HCT116 (cell line): ENCODE data around the gene RHOG. TPM values are rescaled to one million over a fixed set of nuclear protein-coding genes. Genes with fewer than 3 reads are reported as not detected.
A peak's percentile ranks its signal among the peaks of the same experiment; 100 is the strongest.

Source experiments
- ATAC-seq: fragments of 200-7000 bp; cut with Tn5 transposase; 2 replicates; pipeline ENCODE4 v1.9.1; 2020; ENCODE audit warnings: mild to moderate bottlenecking, moderate library complexity
- BruUV-seq: library from RNA; stranded (reverse); fragments of 400-500 nt; replicated peaks from 2 replicates; lab custom pipeline; 2021; lab: Mats Ljungman, UMichigan
- CTCF ChIA-PET: fragments of 300-600 bp; sonication (Branson Sonifier 250); formaldehyde crosslinking; loops from one replicate; lab custom pipeline; 2021; ENCODE audit warnings: antibody characterized with exemption; lab: Charles Lee
- POLR2A ChIA-PET: fragments of 300-600, 350-600 bp; sonication (Branson Sonifier 250); formaldehyde crosslinking; loops from one replicate; lab custom pipeline; 2021; ENCODE audit warnings: antibody characterized with exemption; lab: Charles Lee
- RAD21 ChIA-PET, 2 experiments: fragments of 300-600 bp; sonication (Branson Sonifier 250); formaldehyde crosslinking; loops; one replicate each; lab custom pipeline; 2023; ENCODE audit warnings: low total read pairs in 2 of 2; ENCODE audit not compliant: uncharacterized antibody in 2 of 2, unreplicated experiment in 2 of 2, low non-redundant PET in 1 of 2; lab: Charles Lee
- DNase-seq: peaks from one replicate; pipeline ENCODE4 v3.0.0-alpha.2; 2010; ENCODE audit warnings: low read depth, low spot score
- H2AFZ ChIP-seq: fragments of 200-600 bp; shearing (Covaris generic), sonication (generic); 2 replicates; pipeline ENCODE4 v1.6.1; 2017; ENCODE audit warnings: low read depth, mixed run types, mixed read lengths, antibody characterized with exemption, low read length; ENCODE audit not compliant: poor library complexity, severe bottlenecking
- H3K27ac ChIP-seq: 2 replicates; pipeline ENCODE4 v1.5.1; 2012; ENCODE audit warnings: low read depth, low read length
- H3K27me3 ChIP-seq: fragments of 200-600 bp; sonication (generic); 2 replicates; pipeline ENCODE4 v1.6.1; 2016; ENCODE audit warnings: mixed run types, low read length, mixed read lengths; ENCODE audit not compliant: insufficient read depth
- H3K36me3 ChIP-seq, 2 experiments: fragments of 200-500 bp in 1 of 2; fragments of 200-600 bp in 1 of 2; sonication (Bioruptor generic) in 1 of 2; sonication (generic) in 1 of 2; 2 replicates each; pipeline versions ENCODE4 v1.5.1 to v1.6.1; 2014 to 2016; ENCODE audit warnings: low read length in 2 of 2, inconsistent platforms in 1 of 2, mixed read lengths in 1 of 2, mixed run types in 1 of 2; ENCODE audit not compliant: insufficient read depth in 2 of 2, control insufficient read depth in 1 of 2
- H3K4me1 ChIP-seq, 2 experiments: fragments of 200-600 bp in 1 of 2; sonication (generic) in 1 of 2; 2 replicates each; pipeline versions ENCODE4 v1.5.1 to v1.6.1; 2012 to 2017; ENCODE audit warnings: low read length in 2 of 2, inconsistent platforms in 1 of 2, mild to moderate bottlenecking in 1 of 2, mixed read lengths in 1 of 2, mixed run types in 1 of 2, moderate library complexity in 1 of 2; ENCODE audit not compliant: insufficient read depth in 2 of 2, control insufficient read depth in 1 of 2
- H3K4me2 ChIP-seq: fragments of 200-600 bp; sonication (generic); 2 replicates; pipeline ENCODE4 v1.6.1; 2017; ENCODE audit warnings: mixed run types, low read length, mixed read lengths
- H3K4me3 ChIP-seq, 2 experiments: fragments of 200-600 bp in 1 of 2; sonication (generic) in 1 of 2; replicated peaks in 1 of 2; 2 replicates each; pipeline ENCODE4 v1.5.1; 2011 to 2016; ENCODE audit warnings: low read length in 2 of 2, control low read depth in 1 of 2, low read depth in 1 of 2, mild to moderate bottlenecking in 1 of 2, mixed read lengths in 1 of 2, mixed run types in 1 of 2
- H3K79me2 ChIP-seq: fragments of 200-600 bp; sonication (generic); 2 replicates; pipeline ENCODE4 v1.6.1; 2017; ENCODE audit warnings: mild to moderate bottlenecking, mixed run types, low read length, moderate library complexity, mixed read lengths; ENCODE audit not compliant: insufficient read depth
- H3K9ac ChIP-seq: fragments of 200-600 bp; sonication (generic); 2 replicates; pipeline ENCODE4 v1.6.1; 2016; ENCODE audit warnings: low read length, mixed read lengths
- H3K9me2 ChIP-seq: fragments of 200-600 bp; sonication (generic), shearing (Covaris generic); 2 replicates; pipeline ENCODE4 v1.6.1; 2017; ENCODE audit warnings: mixed run types, mild to moderate bottlenecking, moderate library complexity; ENCODE audit not compliant: insufficient read depth
- H3K9me3 ChIP-seq, 2 experiments: fragments of 200-500 bp in 1 of 2; fragments of 200-600 bp in 1 of 2; sonication (Bioruptor generic) in 1 of 2; sonication (generic) in 1 of 2; 2 replicates each; pipeline ENCODE4 v1.6.1; 2014 to 2017; ENCODE audit warnings: low read length in 2 of 2, mixed read lengths in 2 of 2, inconsistent platforms in 1 of 2, low read depth in 1 of 2, mild to moderate bottlenecking in 1 of 2, mixed run types in 1 of 2, moderate library complexity in 1 of 2; ENCODE audit not compliant: control insufficient read depth in 1 of 2, insufficient read depth in 1 of 2
- H4K20me1 ChIP-seq: fragments of 200-600 bp; sonication (generic), shearing (Covaris generic); 2 replicates; pipeline ENCODE4 v1.6.1; 2017; ENCODE audit warnings: mixed run types, mild to moderate bottlenecking, moderate library complexity; ENCODE audit not compliant: insufficient read depth
- CTCF ChIP-seq, 3 experiments: fragments of 200-600 bp in 1 of 3; sonication (generic) in 1 of 3; IDR thresholded peaks in 2 of 3; conservative IDR thresholded peaks in 1 of 3; 2 replicates each; pipeline ENCODE4 v1.5.1; 2012 to 2017; ENCODE audit warnings: low read depth in 2 of 3, low read length in 2 of 3, antibody characterized with exemption in 1 of 3, borderline replicate concordance in 1 of 3, control low read depth in 1 of 3, mild to moderate bottlenecking in 1 of 3, mixed read lengths in 1 of 3, mixed run types in 1 of 3, moderate library complexity in 1 of 3; ENCODE audit not compliant: insufficient read depth in 1 of 3
- ELF1 ChIP-seq: IDR thresholded peaks from 2 replicates; pipeline ENCODE4 v1.6.1; 2012; ENCODE audit warnings: low read depth, borderline replicate concordance
- EZH2 ChIP-seq: fragments of 200-600 bp; sonication (generic); IDR thresholded peaks from 2 replicates; pipeline ENCODE4 v1.6.1; 2017; ENCODE audit warnings: antibody characterized with exemption, mixed run types
- JUND ChIP-seq: IDR thresholded peaks from 2 replicates; pipeline ENCODE4 v1.6.1; 2012
- RAD21 ChIP-seq: IDR thresholded peaks from 2 replicates; pipeline ENCODE4 v1.6.1; 2012; ENCODE audit warnings: low read depth, mild to moderate bottlenecking
- TCF7L2 ChIP-seq: IDR thresholded peaks from 2 replicates; pipeline ENCODE4 v1.7.0; 2011; ENCODE audit warnings: borderline replicate concordance, inconsistent platforms; ENCODE audit not compliant: insufficient read depth, insufficient read length; ENCODE audit errors: extremely low read depth
- intact Hi-C: fragments of 100-400 bp; cut with micrococcal nuclease; formaldehyde crosslinking; loops from 2 replicates; pipeline ENCODE4 v1.10.0; 2022
- total RNA-seq: library from RNA; stranded (reverse); gene quantifications from one replicate; pipeline ENCODE4 v1.2.1, GENCODE V29; 2021; ENCODE audit not compliant: unreplicated experiment

RHOG gene
- total RNA-seq, 1 experiment from 2014 or later: 49.1 TPM

GRCh38 chr11:3824714-3825472 lies 15.9 kb downstream of the RHOG start:
- H3K27me3 ChIP-seq: no peaks in the 10 kb centered on the region
- H3K36me3 ChIP-seq: peaks cover 10 to 16% of the 10 kb centered on the region in 2 experiments; a peak in 3 of 4 replicates
- no peak overlapping the region for H3K4me3 ChIP-seq
- H3K4me1 ChIP-seq: peaks cover 0 to 5% of the 10 kb centered on the region in 2 experiments; a peak in 1 of 4 replicates
- no peak overlapping the region for H3K4me2 ChIP-seq
- H3K79me2 ChIP-seq: peaks cover 6% of the 10 kb centered on the region; the same call in 1 of the 2 replicates
- intact Hi-C loops: loop anchor here (1.0 kb wide), 1 partner anchor 247 kb away; no protein-coding TSS in a partner anchor
- no peaks in the 10 kb centered on the region for H3K9me2 ChIP-seq
- CTCF ChIA-PET: interaction anchor here (1.0 to 2.9 kb wide), 3 partner anchors 16 to 30 kb away, joined by 4 to 10 read pairs (median 8); partner anchors contain the start of genes PGAP2, RHOG and STIM1
- no TSS peak for BruUV-seq
- POLR2A ChIA-PET: no interaction called here
- ATAC-seq: peak; percentile 97
- H3K9me3 ChIP-seq: no peaks in the 10 kb centered on the region
- no peak overlapping the region for H3K9ac ChIP-seq
- no peak overlapping the region for H3K27ac ChIP-seq
- no peaks in the 10 kb centered on the region for H4K20me1 ChIP-seq
- TF ChIP-seq EZH2: no peak
- TF ChIP-seq TCF7L2: no peak
- TF ChIP-seq RAD21: peak; percentile 49
- TF ChIP-seq ELF1: no peak
- peak; percentile 67 to 96 (median 90) for TF ChIP-seq CTCF (IDR thresholded peaks at IDR 0.05 in 2 of 3, conservative IDR thresholded peaks at IDR 0.05 in 1 of 3; ENCODE audit: borderline replicate concordance in 1 of 3, insufficient read depth in 1 of 3, low read depth in 2 of 3, low read length in 2 of 3)
- TF ChIP-seq JUND: no peak
- DNase-seq: no peak
- RAD21 ChIA-PET: no interaction called here
- no peak overlapping the region for H2AFZ ChIP-seq
